Neural progenitor cell (in vitro differentiated cells): ENCODE measurements around the gene CCDC183.

Experiments used
- EZH2 ChIP-seq: fragments of 200-600 bp; sonication (generic); IDR thresholded peaks from 2 replicates; pipeline ENCODE4 v1.6.1; 2017; ENCODE audit warnings: antibody characterized with exemption, mild to moderate bottlenecking, moderate library complexity
- EZH2phosphoT487 ChIP-seq: fragments of 200-600 bp; sonication (generic); IDR thresholded peaks from 2 replicates; pipeline ENCODE4 v1.6.1; 2017; ENCODE audit warnings: antibody characterized with exemption
- TF ChIP-seq, protein P1 (sequence below): fragments of 200-600 bp; sonication (generic); IDR thresholded peaks from 2 replicates; pipeline ENCODE4 v1.5.1; 2017; ENCODE audit warnings: antibody characterized with exemption, mild to moderate bottlenecking

DNA sequence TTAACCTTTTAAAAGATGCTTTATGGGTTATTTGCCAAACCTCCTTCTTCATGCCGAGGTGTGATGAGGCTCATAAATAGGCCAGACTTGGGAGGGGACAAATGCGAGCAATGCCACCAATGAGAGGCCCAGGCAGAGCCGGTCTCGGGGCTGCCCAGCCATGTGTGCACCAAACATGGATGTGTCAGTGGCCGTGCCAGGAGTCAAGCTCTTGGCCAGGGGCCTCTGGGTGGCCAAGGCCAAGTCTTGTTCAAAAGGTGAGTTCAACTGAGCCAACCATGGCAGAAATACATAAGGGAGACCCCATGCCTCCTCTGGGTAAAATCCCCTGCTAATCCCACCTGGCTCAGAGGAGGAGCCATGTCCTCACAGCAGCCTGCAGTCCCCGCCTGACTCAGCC, 20.9 kb upstream of the CCDC183 start:
- TF ChIP-seq, protein P1, sequence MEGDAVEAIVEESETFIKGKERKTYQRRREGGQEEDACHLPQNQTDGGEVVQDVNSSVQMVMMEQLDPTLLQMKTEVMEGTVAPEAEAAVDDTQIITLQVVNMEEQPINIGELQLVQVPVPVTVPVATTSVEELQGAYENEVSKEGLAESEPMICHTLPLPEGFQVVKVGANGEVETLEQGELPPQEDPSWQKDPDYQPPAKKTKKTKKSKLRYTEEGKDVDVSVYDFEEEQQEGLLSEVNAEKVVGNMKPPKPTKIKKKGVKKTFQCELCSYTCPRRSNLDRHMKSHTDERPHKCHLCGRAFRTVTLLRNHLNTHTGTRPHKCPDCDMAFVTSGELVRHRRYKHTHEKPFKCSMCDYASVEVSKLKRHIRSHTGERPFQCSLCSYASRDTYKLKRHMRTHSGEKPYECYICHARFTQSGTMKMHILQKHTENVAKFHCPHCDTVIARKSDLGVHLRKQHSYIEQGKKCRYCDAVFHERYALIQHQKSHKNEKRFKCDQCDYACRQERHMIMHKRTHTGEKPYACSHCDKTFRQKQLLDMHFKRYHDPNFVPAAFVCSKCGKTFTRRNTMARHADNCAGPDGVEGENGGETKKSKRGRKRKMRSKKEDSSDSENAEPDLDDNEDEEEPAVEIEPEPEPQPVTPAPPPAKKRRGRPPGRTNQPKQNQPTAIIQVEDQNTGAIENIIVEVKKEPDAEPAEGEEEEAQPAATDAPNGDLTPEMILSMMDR, result no peak
- no peak for TF ChIP-seq EZH2phosphoT487
- no peak for TF ChIP-seq EZH2
